Activated CD8-positive, alpha-beta T cell treated with anti-CD3 and anti-CD28 coated beads, Interleukin-2, amount 10 ng/mL, durations not matched to agents 7 days and 5 days (primary cell): ENCODE results near the gene SLC35G2. TPM values are rescaled to one million over a fixed set of nuclear protein-coding genes. Genes with fewer than 3 reads are reported as not detected.

Experiments used
- ATAC-seq: fragments of 150-1000 bp; cut with Tn5 transposase; one replicate; pipeline ENCODE4 v1.10.0; 2021; ENCODE audit warnings: moderate library complexity
- CTCF ChIA-PET: fragments of 350-600 bp; sonication (Branson Sonifier 250); formaldehyde crosslinking; loops from one replicate; lab custom pipeline; 2021; ENCODE audit warnings: antibody characterized with exemption; lab: Charles Lee
- POLR2A ChIA-PET: fragments of 350-600 bp; sonication (Branson Sonifier 250); formaldehyde crosslinking; loops from one replicate; lab custom pipeline; 2021; ENCODE audit warnings: antibody characterized with exemption; lab: Charles Lee
- DNase-seq: peaks from one replicate; pipeline ENCODE4 v3.0.0-alpha.2; 2020
- H3K27ac Mint-ChIP-seq: one replicate; pipeline ENCODE4 v1.8.0; 2021; ENCODE audit warnings: mild to moderate bottlenecking, mixed read lengths
- H3K27me3 Mint-ChIP-seq: one replicate; pipeline ENCODE4 v1.8.0; 2021; ENCODE audit warnings: low read depth, mixed read lengths
- H3K36me3 Mint-ChIP-seq: one replicate; pipeline ENCODE4 v1.8.0; 2021; ENCODE audit warnings: low read depth, mixed read lengths
- H3K4me1 Mint-ChIP-seq: one replicate; pipeline ENCODE4 v1.8.0; 2021; ENCODE audit warnings: low read depth, mixed read lengths
- H3K4me3 Mint-ChIP-seq: one replicate; pipeline ENCODE4 v1.8.0; 2021; ENCODE audit warnings: mild to moderate bottlenecking, mixed read lengths
- H3K9me3 Mint-ChIP-seq: one replicate; pipeline ENCODE4 v1.8.0; 2022; ENCODE audit warnings: mixed read lengths; ENCODE audit not compliant: insufficient read depth
- total RNA-seq, 2 experiments: library from RNA; stranded (reverse); gene quantifications; one replicate each; pipeline ENCODE4 v1.2.3, GENCODE V29; 2021

SLC35G2 gene
- total RNA-seq, 2 experiments from 2014 or later, result 0.16 TPM; not detected in 1

DNA sequence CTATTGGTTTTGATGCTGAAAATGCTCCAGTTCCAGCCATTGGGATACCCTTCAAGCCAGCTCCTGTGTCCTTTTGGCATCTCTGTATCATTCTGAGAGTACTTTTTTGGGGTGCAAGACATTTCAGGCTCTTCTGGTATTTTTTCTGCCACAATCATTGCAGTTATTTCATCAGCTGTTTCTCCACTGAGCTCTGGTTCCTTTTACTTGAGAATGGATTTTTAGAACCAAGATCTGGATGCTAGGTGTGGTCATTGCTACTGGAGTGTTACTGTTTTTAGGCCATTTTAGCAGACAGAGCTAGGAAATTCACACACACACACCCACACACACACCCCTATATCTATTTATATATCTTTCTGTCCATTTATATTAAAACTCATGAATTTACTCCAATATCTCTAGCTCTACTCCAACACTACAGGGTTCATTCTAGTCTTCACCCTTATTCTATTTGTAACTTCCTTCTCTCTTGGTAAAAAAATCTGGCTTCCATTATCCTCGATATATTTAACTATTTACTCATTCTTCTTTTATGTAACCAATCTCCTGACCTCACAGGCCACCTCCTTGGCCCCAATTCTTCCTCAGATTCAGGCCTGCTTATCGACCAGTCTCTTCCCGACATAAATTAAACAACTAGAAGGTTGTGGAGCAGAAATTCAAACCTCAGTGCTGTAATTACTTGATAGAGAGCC is 17.0 kb downstream of the SLC35G2 start:
- ATAC-seq (no peak), DNase-seq (no peak)
- Mint-ChIP-seq H3K36me3 (peaks cover 8% of the 10 kb centered on the region), H3K4me3 (no peak overlapping the region), H3K9me3 (no peaks in the 10 kb centered on the region), H3K27me3 (peaks cover 5% of the 10 kb centered on the region), H3K27ac (no peak overlapping the region), H3K4me1 (peaks cover 18% of the 10 kb centered on the region)
- POLR2A ChIA-PET, result no interaction called here
- CTCF ChIA-PET, result interaction anchor here (1.4 kb wide), 1 partner anchor 196 kb away, joined by 4 read pairs; no protein-coding TSS in a partner anchor

DNA sequence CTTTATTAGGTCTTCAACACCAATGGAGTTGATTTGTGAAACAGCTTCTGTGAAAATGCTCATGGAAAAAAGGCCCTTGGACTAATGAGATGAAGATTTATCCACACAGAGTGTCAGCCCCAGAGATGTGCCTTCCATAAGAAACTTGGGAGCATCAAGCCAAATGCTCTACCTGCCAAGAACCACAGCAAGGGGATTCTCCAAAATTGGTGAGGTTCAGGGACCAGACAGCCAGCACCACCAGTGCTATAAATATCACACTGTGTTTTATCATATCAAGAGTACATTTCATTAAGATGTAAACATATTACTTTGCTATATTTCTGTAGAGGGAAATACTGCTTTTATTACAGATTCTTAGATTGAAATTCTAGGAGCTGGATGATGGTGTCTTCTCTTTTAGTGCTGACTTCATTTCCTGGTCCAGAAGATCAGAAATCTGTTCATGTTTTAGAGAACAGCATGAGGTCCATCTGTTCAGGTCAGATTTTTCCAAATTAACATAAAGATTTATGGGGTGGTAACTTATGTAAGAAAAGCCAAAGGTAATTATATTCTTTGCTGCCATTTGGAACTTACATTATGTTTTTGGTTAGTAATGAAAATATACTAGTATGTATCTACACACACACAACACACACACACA is 17.7 kb downstream of the SLC35G2 start:
- H3K4me3 Mint-ChIP-seq, result no peak overlapping the region
- POLR2A ChIA-PET, result no interaction called here
- no peak for DNase-seq
- H3K27ac Mint-ChIP-seq, result no peak overlapping the region
- no peak for ATAC-seq
- H3K36me3 Mint-ChIP-seq, result peaks cover 8% of the 10 kb centered on the region
- peaks cover 18% of the 10 kb centered on the region for H3K4me1 Mint-ChIP-seq
- H3K9me3 Mint-ChIP-seq, result no peaks in the 10 kb centered on the region
- CTCF ChIA-PET, result interaction anchor here (1.4 kb wide), 1 partner anchor 196 kb away, joined by 4 read pairs; no protein-coding TSS in a partner anchor
- H3K27me3 Mint-ChIP-seq, result peaks cover 2% of the 10 kb centered on the region

- H3K36me3 Mint-ChIP-seq, result peaks cover 17% of the 10 kb centered on the region
- H3K27me3 Mint-ChIP-seq, result no peaks in the 10 kb centered on the region
- no peak overlapping the region for H3K4me3 Mint-ChIP-seq
- ChIA-PET CTCF (interaction anchor here (1.4 to 2.1 kb wide), 5 partner anchors 11 to 175 kb away, joined by 3 to 11 read pairs (median 5); partner anchors contain the start of genes NCK1 and STAG1), POLR2A (interaction anchor here (2.5 kb wide), 1 partner anchor 23 kb away, joined by 12 read pairs; the partner anchor contains the start of gene NCK1)
- H3K27ac Mint-ChIP-seq, result no peak overlapping the region
- peaks cover 18% of the 10 kb centered on the region for H3K4me1 Mint-ChIP-seq
- ATAC-seq, result no peak
- no peak for DNase-seq
- H3K9me3 Mint-ChIP-seq, result no peaks in the 10 kb centered on the region
Observed at GRCh38 chr3:136838641-136839555, 20.0 kb downstream of the SLC35G2 start.

GRCh38 chr3:136839556-136839931 is 20.6 kb downstream of the SLC35G2 start:
- ATAC-seq (no peak), DNase-seq (no peak)
- peak overlapping the region; percentile 46 for H3K27ac Mint-ChIP-seq
- no peaks in the 10 kb centered on the region for H3K27me3 Mint-ChIP-seq
- ChIA-PET POLR2A (interaction anchor here (2.5 kb wide), 1 partner anchor 23 kb away, joined by 12 read pairs; the partner anchor contains the start of gene NCK1), CTCF (interaction anchor here (1.4 to 2.1 kb wide), 5 partner anchors 11 to 174 kb away, joined by 3 to 11 read pairs (median 5); partner anchors contain the start of genes NCK1 and STAG1)
- peaks cover 18% of the 10 kb centered on the region for H3K4me1 Mint-ChIP-seq
- H3K9me3 Mint-ChIP-seq, result no peaks in the 10 kb centered on the region
- H3K4me3 Mint-ChIP-seq, result no peak overlapping the region
- peaks cover 18% of the 10 kb centered on the region for H3K36me3 Mint-ChIP-seq

- POLR2A ChIA-PET, result interaction anchor here (2.5 kb wide), 1 partner anchor 22 kb away, joined by 12 read pairs; the partner anchor contains the start of gene NCK1
- Mint-ChIP-seq H3K36me3 (peaks cover 22% of the 10 kb centered on the region), H3K4me1 (peaks cover 18% of the 10 kb centered on the region), H3K4me3 (no peak overlapping the region), H3K27ac (no peak overlapping the region), H3K9me3 (no peaks in the 10 kb centered on the region), H3K27me3 (no peaks in the 10 kb centered on the region)
- DNase-seq, result no peak
- no peak for ATAC-seq
- CTCF ChIA-PET, result interaction anchor here (1.4 to 2.1 kb wide), 5 partner anchors 10 to 174 kb away, joined by 3 to 11 read pairs (median 5); partner anchors contain the start of genes NCK1 and STAG1
Observed at GRCh38 chr3:136840252-136840651, 21.3 kb downstream of the SLC35G2 start.

DNA sequence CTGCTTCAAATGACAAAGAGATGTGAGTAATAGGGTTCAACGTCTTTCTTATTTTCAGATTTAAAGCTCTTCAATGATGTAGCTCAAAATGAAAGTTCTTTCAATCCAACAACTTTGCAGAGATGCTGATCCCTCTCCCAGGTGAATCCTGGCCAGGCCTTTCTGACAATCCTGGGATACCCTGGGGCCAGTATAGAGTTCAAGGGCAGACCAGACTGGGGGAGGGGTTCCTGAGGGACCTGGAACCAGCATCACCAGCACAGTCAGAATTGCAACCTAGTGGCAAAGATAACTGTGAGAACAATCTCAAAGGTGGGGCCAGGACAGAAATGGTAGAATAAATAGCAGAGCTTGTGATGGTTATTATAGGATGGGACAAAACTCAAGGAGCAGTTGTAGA is 23.4 kb downstream of the SLC35G2 start:
- Mint-ChIP-seq H3K4me3 (no peak overlapping the region), H3K36me3 (peaks cover 29% of the 10 kb centered on the region), H3K9me3 (no peaks in the 10 kb centered on the region), H3K4me1 (peaks cover 18% of the 10 kb centered on the region), H3K27me3 (no peaks in the 10 kb centered on the region), H3K27ac (no peak overlapping the region)
- DNase-seq (no peak), ATAC-seq (no peak)
- ChIA-PET CTCF (interaction anchor here (1.1 kb wide), 1 partner anchor 21 kb away, joined by 3 read pairs; no protein-coding TSS in a partner anchor), POLR2A (interaction anchor here (1.0 kb wide), 1 partner anchor 19 kb away, joined by 4 read pairs; the partner anchor contains the start of gene NCK1)

DNA sequence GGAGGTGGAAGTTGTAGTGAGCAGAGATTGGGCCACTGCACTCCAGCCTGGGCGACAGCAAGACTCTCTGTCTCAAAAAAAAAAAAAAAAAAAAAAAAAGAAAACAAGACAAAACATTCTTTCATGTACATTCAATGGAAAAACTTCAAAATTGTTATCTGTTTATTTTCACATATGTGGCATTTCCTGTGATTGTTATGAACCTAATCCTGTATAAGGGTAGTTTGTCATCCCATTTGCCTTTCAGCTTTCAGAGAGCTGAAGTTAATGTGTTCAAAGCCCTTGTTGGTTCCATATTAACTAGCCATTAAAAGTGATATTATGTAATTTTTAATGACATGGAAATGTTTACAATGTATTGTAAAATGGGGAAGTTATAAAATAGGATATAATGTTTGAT is 25.8 kb downstream of the SLC35G2 start:
- Mint-ChIP-seq H3K9me3 (no peaks in the 10 kb centered on the region), H3K4me3 (no peak overlapping the region), H3K4me1 (peaks cover 4% of the 10 kb centered on the region), H3K27ac (no peak overlapping the region), H3K36me3 (peaks cover 21% of the 10 kb centered on the region), H3K27me3 (no peaks in the 10 kb centered on the region)
- no peak for DNase-seq
- POLR2A ChIA-PET, result no interaction called here
- CTCF ChIA-PET, result no interaction called here
- ATAC-seq, result no peak

DNA sequence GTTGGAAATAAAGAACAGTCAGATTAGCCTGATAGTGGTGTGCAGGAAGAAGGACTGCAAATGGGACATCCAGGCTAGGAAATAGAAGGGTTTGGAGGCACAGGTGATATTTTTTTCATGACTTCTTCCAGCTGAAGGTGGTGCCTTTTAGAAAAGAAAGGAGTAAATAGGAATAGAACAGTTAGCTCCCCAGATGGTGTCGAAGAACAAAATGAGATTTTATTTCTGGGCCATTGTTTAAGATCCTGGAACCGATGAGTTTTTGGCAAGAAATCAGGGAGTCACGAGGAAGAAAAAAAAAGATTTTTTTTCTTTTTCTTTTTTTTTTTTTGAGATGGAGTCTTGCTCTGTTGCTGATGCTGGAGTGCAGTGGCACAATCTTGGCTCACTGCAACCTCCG is 33.3 kb downstream of the SLC35G2 start:
- peaks cover 13% of the 10 kb centered on the region for H3K4me1 Mint-ChIP-seq
- POLR2A ChIA-PET, result no interaction called here
- H3K9me3 Mint-ChIP-seq, result no peaks in the 10 kb centered on the region
- no peak for DNase-seq
- CTCF ChIA-PET, result interaction anchor here (1.3 kb wide), 1 partner anchor 11 kb away, joined by 3 read pairs; no protein-coding TSS in a partner anchor
- H3K4me3 Mint-ChIP-seq, result no peak overlapping the region
- no peak overlapping the region for H3K27ac Mint-ChIP-seq
- peaks cover 16% of the 10 kb centered on the region for H3K36me3 Mint-ChIP-seq
- H3K27me3 Mint-ChIP-seq, result no peaks in the 10 kb centered on the region
- ATAC-seq, result no peak

- Mint-ChIP-seq H3K4me1 (peaks cover 40% of the 10 kb centered on the region), H3K27me3 (no peaks in the 10 kb centered on the region), H3K4me3 (no peak overlapping the region), H3K27ac (no peak overlapping the region), H3K9me3 (no peaks in the 10 kb centered on the region), H3K36me3 (peaks cover 26% of the 10 kb centered on the region)
- no peak for DNase-seq
- ChIA-PET POLR2A (interaction anchor here (0.6 kb wide), 1 partner anchor 97 kb away, joined by 5 read pairs; no protein-coding TSS in a partner anchor), CTCF (no interaction called here)
- no peak for ATAC-seq
Observed at GRCh38 chr3:136856665-136857064, 37.7 kb downstream of the SLC35G2 start.

- no peaks in the 10 kb centered on the region for H3K27me3 Mint-ChIP-seq
- H3K4me3 Mint-ChIP-seq, result no peak overlapping the region
- ATAC-seq, result no peak
- peaks cover 25% of the 10 kb centered on the region for H3K36me3 Mint-ChIP-seq
- CTCF ChIA-PET, result interaction anchor here (1.0 to 2.4 kb wide), 3 partner anchors 100 to 156 kb away, joined by 3 to 9 read pairs (median 3); no protein-coding TSS in a partner anchor
- POLR2A ChIA-PET, result no interaction called here
- no peak for DNase-seq
- no peak overlapping the region for H3K27ac Mint-ChIP-seq
- H3K4me1 Mint-ChIP-seq, result peaks cover 43% of the 10 kb centered on the region
- no peaks in the 10 kb centered on the region for H3K9me3 Mint-ChIP-seq
Observed at GRCh38 chr3:136858381-136858780, 39.5 kb downstream of the SLC35G2 start.

DNA sequence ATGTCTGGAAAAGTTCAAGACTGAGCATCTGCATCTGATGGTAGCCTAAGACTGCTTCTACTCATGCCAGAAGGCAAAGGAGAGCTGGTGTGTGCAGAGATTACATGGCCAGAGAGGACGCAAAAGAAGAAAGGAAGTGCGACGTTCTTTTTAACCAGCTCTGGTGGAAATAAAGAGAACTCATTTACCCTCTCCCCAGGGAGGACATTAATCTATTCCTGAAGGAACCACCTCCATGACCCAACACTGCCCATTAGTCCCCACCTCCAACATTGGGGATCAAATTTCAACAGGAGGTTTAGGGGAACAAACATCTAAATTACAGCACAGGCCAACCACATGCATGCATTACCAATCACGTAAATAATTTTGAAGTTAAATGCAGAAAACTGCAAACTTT is 41.6 kb downstream of the SLC35G2 start:
- H3K27ac Mint-ChIP-seq, result peak overlapping the region; percentile 96
- DNase-seq (no peak), ATAC-seq (no peak)
- H3K9me3 Mint-ChIP-seq, result no peaks in the 10 kb centered on the region
- H3K4me3 Mint-ChIP-seq, result peak overlapping the region; percentile 92
- ChIA-PET CTCF (interaction anchor here (0.9 to 5.3 kb wide), 6 partner anchors 12 to 790 kb away, joined by 3 to 57 read pairs (median 4); partner anchors contain the start of gene STAG1), POLR2A (interaction anchor here (2.7 to 4.8 kb wide), 2 partner anchors 24 to 108 kb away, joined by 17 to 68 read pairs; partner anchors contain the start of gene STAG1)
- H3K36me3 Mint-ChIP-seq, result peaks cover 23% of the 10 kb centered on the region
- no peaks in the 10 kb centered on the region for H3K27me3 Mint-ChIP-seq
- H3K4me1 Mint-ChIP-seq, result peaks cover 51% of the 10 kb centered on the region
